Gastroesophageal sphincter (tissue), 4 donors: Measurements from ENCODE around the gene KL. TPM values are rescaled to one million over a fixed set of nuclear protein-coding genes. Genes with fewer than 3 reads are reported as not detected.

Source experiments
- ATAC-seq: fragments of 150-250 bp; one replicate; pipeline ENCODE4 v1.9.1; 2016; ENCODE audit warnings: mild to moderate bottlenecking, moderate library complexity
- H3K27ac ChIP-seq, 4 donors: fragments of 200-600 bp; sonication (generic) in 3 of 4; 1 replicate in 3 of 4; 2 replicates in 1 of 4; pipeline ENCODE4 v1.5.1; 2016 to 2019
- H3K27me3 ChIP-seq: fragments of 200-600 bp; sonication (generic); one replicate; pipeline ENCODE4 v1.5.1; 2019
- H3K36me3 ChIP-seq, 2 donors: fragments of 200-600 bp; sonication (generic); one replicate each; pipeline ENCODE4 v1.5.1; 2019; ENCODE audit warnings: control low read depth in 1 of 2
- H3K4me1 ChIP-seq, 3 donors: fragments of 200-600 bp; sonication (generic); 1 replicate in 2 of 3; 2 replicates in 1 of 3; pipeline ENCODE4 v1.5.1; 2016 to 2019; ENCODE audit warnings: control low read depth in 2 of 3
- H3K4me3 ChIP-seq, 2 donors: fragments of 200-600 bp; sonication (generic); one replicate each; pipeline ENCODE4 v1.5.1; 2019; ENCODE audit warnings: mild to moderate bottlenecking in 1 of 2, moderate library complexity in 1 of 2
- H3K9me3 ChIP-seq, 3 donors: fragments of 200-600 bp; sonication (generic); one replicate each; pipeline ENCODE4 v1.5.1; 2017 to 2019; ENCODE audit warnings: control low read depth in 2 of 3
- CTCF ChIP-seq, 4 experiments: fragments of 200-600 bp in 2 of 4; fragments of 450-650 bp in 2 of 4; sonication (generic) in 1 of 4; IDR thresholded peaks; one replicate each; pipeline ENCODE4 v1.5.1; 2017 to 2019; ENCODE audit warnings: antibody characterized with exemption in 4 of 4, mild to moderate bottlenecking in 2 of 4, moderate library complexity in 2 of 4
- EP300 ChIP-seq: sonication (generic); formaldehyde crosslinking; IDR thresholded peaks from one replicate; pipeline ENCODE4 v1.6.1; 2017; ENCODE audit warnings: antibody characterized with exemption, mild to moderate bottlenecking
- POLR2A ChIP-seq, 2 donors: fragments of 450-650 bp; IDR thresholded peaks; one replicate each; pipeline ENCODE4 v1.6.1; 2017; ENCODE audit warnings: antibody characterized with exemption in 2 of 2, mild to moderate bottlenecking in 2 of 2, moderate library complexity in 1 of 2
- POLR2AphosphoS5 ChIP-seq: sonication (generic); formaldehyde crosslinking; IDR thresholded peaks from one replicate; pipeline ENCODE4 v1.6.1; 2017; ENCODE audit warnings: antibody characterized with exemption
- WGBS, 2 donors: methylation state at CpG; one replicate each; pipeline ENCODE4 v1.1.5; 2018; ENCODE audit warnings: low coverage in 1 of 2; 5-methylcytosine and 5-hydroxymethylcytosine counted together
- total RNA-seq, 4 donors: library from RNA; depleted of rRNA; stranded (reverse); fragments of >200 nt; gene quantifications; one replicate each; pipeline ENCODE4 v1.1.0, GENCODE V29; 2016

The KL gene
- total RNA-seq: 1 to 10 TPM; 1.7 to 6.6 (median 3.4) TPM

DNA sequence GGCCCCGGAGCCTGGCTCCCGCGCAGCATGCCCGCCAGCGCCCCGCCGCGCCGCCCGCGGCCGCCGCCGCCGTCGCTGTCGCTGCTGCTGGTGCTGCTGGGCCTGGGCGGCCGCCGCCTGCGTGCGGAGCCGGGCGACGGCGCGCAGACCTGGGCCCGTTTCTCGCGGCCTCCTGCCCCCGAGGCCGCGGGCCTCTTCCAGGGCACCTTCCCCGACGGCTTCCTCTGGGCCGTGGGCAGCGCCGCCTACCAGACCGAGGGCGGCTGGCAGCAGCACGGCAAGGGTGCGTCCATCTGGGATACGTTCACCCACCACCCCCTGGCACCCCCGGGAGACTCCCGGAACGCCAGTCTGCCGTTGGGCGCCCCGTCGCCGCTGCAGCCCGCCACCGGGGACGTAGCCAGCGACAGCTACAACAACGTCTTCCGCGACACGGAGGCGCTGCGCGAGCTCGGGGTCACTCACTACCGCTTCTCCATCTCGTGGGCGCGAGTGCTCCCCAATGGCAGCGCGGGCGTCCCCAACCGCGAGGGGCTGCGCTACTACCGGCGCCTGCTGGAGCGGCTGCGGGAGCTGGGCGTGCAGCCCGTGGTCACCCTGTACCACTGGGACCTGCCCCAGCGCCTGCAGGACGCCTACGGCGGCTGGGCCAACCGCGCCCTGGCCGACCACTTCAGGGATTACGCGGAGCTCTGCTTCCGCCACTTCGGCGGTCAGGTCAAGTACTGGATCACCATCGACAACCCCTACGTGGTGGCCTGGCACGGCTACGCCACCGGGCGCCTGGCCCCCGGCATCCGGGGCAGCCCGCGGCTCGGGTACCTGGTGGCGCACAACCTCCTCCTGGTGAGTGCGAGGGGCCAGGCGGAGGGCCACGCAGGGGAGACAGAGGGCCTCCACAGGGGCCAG is at the start of gene KL:
KL (plus strand) TSS at position 10 of the 909 bp plus-strand sequence; CDS start at position 28, 18 bp downstream.
- peak; percentile 34 for ATAC-seq
- H3K4me3 ChIP-seq: peak within 1 kb of the TSS; percentile 50 to 64
- H3K9me3 ChIP-seq: no peaks in the 10 kb centered on the region
- H3K27ac ChIP-seq: peak within 1 kb of the TSS in 3 of 4 donors; percentile 73 to 81 (median 80)
- H3K36me3 ChIP-seq: no peaks in the 10 kb centered on the region
- no peak for TF ChIP-seq POLR2AphosphoS5
- peak in 1 of 2 donors; percentile 6 for TF ChIP-seq POLR2A (IDR thresholded peaks at IDR 0.05)
- TF ChIP-seq CTCF (IDR thresholded peaks at IDR 0.05): peak in 1 of 4 experiments; percentile 32
- no CpG with 5 or more reads among the region's 106 CpGs for WGBS, 2 donors
- H3K27me3 ChIP-seq: no peaks in the 10 kb centered on the region
- peaks cover 0 to 27% (median 0%) of the 10 kb centered on the region in 3 donors for H3K4me1 ChIP-seq

DNA sequence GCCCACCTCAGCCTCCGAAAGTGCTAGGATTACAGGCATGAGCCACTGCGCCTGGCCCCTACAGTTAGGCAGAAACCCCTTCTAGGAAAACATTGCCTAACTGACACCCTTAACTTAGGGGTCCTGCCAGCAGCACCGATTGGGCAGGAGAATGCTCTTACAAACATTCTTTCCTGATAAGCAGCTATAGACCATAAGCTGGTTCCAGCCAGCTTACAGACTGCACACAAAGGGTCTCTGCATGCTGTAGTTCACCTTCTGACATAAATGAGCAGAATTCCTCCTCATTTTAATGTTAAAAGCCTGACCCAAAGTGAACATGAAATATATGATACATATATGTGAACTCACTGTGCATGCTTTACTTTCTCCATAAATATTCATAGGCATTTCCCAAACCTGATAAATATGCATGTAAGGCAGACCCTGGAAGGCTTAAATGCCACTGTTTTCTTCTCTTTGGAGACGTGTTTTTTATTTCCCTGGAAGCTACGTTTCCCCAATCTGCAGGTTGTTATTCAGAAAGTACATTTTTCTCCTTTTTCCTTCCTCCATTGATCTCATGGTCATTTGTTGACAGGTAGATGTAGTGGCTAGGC is 48.5 kb upstream of the KL start:
- ATAC-seq: no peak
- Histone ChIP-seq H3K9me3 (no peaks in the 10 kb centered on the region), H3K27me3 (no peaks in the 10 kb centered on the region), H3K4me1 (peaks cover 0 to 8% (median 0%) of the 10 kb centered on the region in 3 donors), H3K36me3 (no peaks in the 10 kb centered on the region), H3K4me3 (no peak overlapping the region), H3K27ac (no peak overlapping the region)
- TF ChIP-seq POLR2AphosphoS5 (no peak), EP300 (no peak), POLR2A (IDR thresholded peaks at IDR 0.05) (no peak), CTCF (IDR thresholded peaks at IDR 0.05) (no peak)
- WGBS, 2 donors: 78 to 93% methylated on average over 4 of the region's 5 CpGs

DNA sequence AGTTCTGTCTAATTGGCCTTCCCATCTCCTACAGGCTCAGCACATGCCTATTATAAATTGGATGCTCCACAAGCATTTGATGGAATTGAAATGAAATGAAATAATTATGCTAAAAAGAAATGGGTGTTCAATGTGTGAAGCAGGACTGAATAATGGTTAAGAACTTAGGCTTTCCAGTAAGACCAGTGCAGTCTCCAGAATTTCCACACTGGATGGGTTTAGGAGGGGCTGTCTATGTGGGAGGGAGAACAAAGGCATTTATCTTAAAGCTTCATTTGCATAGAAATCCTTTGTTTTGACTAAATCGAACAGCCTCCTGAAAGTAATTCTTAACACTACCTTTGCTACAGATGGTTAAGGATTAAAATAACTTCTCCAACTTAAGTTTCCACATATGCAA is 47.9 kb upstream of the KL start:
- no peaks in the 10 kb centered on the region for H3K27me3 ChIP-seq
- H3K27ac ChIP-seq: no peak overlapping the region
- no peak overlapping the region for H3K4me3 ChIP-seq
- H3K36me3 ChIP-seq: no peaks in the 10 kb centered on the region
- H3K9me3 ChIP-seq: no peaks in the 10 kb centered on the region
- H3K4me1 ChIP-seq: peaks cover 0 to 8% (median 0%) of the 10 kb centered on the region in 3 donors
- ATAC-seq: no peak
- TF ChIP-seq CTCF (IDR thresholded peaks at IDR 0.05) (no peak), POLR2AphosphoS5 (no peak), POLR2A (IDR thresholded peaks at IDR 0.05) (no peak), EP300 (no peak)
- 81% methylated on average over 1 of the region's 1 CpG; no CpG with 5 or more reads in 1 of the 2 donors for WGBS, 2 donors

- peaks cover 0 to 8% (median 0%) of the 10 kb centered on the region in 3 donors for H3K4me1 ChIP-seq
- no peak overlapping the region for H3K4me3 ChIP-seq
- H3K27ac ChIP-seq: peak overlapping the region in 2 of 4 donors; percentile 50 to 71
- H3K27me3 ChIP-seq: no peaks in the 10 kb centered on the region
- H3K9me3 ChIP-seq: no peaks in the 10 kb centered on the region
- H3K36me3 ChIP-seq: no peaks in the 10 kb centered on the region
- 47 to 57% methylated on average over 3 of the region's 3 CpGs for WGBS, 2 donors
- no peak for TF ChIP-seq POLR2AphosphoS5
- TF ChIP-seq CTCF (IDR thresholded peaks at IDR 0.05): no peak
- no peak for TF ChIP-seq EP300
- TF ChIP-seq POLR2A (IDR thresholded peaks at IDR 0.05): no peak
- no peak for ATAC-seq
Observed at GRCh38 chr13:32968793-32969192, 47.4 kb upstream of the KL start.
